ENCODE data around the gene CPEB1. TPM values are rescaled to one million over a fixed set of nuclear protein-coding genes. Genes with fewer than 3 reads are reported as not detected.

Gene CPEB1
- total RNA-seq, 1 donor from 2014 or later = 15.2 TPM

DNA sequence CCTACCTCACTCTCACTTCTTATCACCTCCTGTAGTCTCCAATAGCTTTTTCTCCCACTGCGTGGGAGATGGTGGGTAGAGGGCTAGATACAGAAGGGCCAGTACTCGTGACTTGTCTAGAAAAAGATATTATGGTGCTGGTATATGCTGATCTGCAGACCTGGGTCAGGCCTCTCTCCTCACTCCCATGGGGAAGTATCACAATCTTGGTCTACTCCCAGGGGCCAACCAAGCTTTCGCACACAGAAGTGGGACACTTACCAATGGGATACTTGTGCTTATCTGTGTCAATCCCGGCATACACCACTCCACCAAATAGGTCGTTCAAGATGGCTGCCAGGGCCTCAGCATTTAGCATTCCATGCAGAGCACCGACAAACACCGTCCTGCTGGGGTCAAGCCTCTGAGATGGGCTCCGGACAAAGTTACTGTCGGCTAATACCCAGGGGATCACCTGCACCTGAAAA lies 97.9 kb downstream of the CPEB1 start:
- H3K27me3 Mint-ChIP-seq (ENCODE audit: unreplicated experiment) = peaks cover 3% of the 10 kb centered on the region
- no peak overlapping the region for H3K27ac Mint-ChIP-seq (ENCODE audit: unreplicated experiment)
- no peak for DNase-seq
- no peaks in the 10 kb centered on the region for H3K36me3 Mint-ChIP-seq (ENCODE audit: unreplicated experiment)
- H3K4me1 Mint-ChIP-seq (ENCODE audit: low read depth, unreplicated experiment) = peaks cover 15% of the 10 kb centered on the region
- H3K4me3 Mint-ChIP-seq (ENCODE audit: unreplicated experiment) = no peak overlapping the region
- TF ChIP-seq, protein P1, sequence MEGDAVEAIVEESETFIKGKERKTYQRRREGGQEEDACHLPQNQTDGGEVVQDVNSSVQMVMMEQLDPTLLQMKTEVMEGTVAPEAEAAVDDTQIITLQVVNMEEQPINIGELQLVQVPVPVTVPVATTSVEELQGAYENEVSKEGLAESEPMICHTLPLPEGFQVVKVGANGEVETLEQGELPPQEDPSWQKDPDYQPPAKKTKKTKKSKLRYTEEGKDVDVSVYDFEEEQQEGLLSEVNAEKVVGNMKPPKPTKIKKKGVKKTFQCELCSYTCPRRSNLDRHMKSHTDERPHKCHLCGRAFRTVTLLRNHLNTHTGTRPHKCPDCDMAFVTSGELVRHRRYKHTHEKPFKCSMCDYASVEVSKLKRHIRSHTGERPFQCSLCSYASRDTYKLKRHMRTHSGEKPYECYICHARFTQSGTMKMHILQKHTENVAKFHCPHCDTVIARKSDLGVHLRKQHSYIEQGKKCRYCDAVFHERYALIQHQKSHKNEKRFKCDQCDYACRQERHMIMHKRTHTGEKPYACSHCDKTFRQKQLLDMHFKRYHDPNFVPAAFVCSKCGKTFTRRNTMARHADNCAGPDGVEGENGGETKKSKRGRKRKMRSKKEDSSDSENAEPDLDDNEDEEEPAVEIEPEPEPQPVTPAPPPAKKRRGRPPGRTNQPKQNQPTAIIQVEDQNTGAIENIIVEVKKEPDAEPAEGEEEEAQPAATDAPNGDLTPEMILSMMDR (IDR thresholded peaks at IDR 0.05; ENCODE audit: partially characterized antibody, unreplicated experiment) = no peak
- H3K9me3 Mint-ChIP-seq (ENCODE audit: unreplicated experiment) = peaks cover 4% of the 10 kb centered on the region

DNA sequence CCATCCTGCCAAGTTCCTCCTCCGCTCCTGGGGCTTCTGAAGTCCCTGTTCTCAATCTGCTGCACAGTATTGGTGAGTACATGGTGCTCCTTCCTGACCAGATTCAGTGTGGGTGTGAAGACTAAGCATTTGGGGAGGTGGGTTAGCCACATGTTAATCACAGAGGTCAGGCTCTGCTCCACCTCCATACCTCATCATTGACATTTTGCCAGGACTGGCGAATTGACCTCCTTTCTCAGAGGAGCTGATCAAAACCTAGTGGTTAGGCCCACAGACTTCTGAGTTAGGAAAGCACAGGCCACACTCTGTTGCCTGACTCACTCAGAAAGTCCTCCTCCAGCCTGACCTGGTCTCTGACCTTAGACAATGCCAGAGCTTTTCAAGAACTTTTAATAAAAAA lies 98.5 kb downstream of the CPEB1 start:
- H3K4me1 Mint-ChIP-seq (ENCODE audit: low read depth, unreplicated experiment) = peaks cover 13% of the 10 kb centered on the region
- H3K36me3 Mint-ChIP-seq (ENCODE audit: unreplicated experiment) = no peaks in the 10 kb centered on the region
- H3K4me3 Mint-ChIP-seq (ENCODE audit: unreplicated experiment) = no peak overlapping the region
- TF ChIP-seq, protein P1 (IDR thresholded peaks at IDR 0.05; ENCODE audit: partially characterized antibody, unreplicated experiment) = no peak
- no peak overlapping the region for H3K27ac Mint-ChIP-seq (ENCODE audit: unreplicated experiment)
- H3K9me3 Mint-ChIP-seq (ENCODE audit: unreplicated experiment) = peaks cover 4% of the 10 kb centered on the region
- DNase-seq = no peak
- H3K27me3 Mint-ChIP-seq (ENCODE audit: unreplicated experiment) = peaks cover 3% of the 10 kb centered on the region

DNA sequence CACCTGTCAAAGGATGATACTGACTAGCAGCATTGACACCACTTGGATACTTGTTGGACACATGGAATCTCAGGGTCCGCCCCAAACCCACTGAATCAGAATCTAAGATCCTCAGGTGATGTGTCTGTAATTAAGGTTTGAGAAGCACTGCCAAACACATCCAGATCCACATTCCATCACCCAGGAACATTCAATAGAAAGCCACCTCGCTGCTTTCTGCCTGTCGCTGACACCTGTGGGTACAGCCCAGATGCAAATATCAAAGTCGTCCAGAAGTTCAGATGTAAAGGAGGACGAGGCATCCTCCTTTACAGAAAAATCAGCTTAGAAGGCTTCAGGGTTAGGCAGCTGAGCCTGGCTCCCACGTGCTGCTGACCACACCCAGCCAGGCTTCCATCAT lies 101.7 kb downstream of the CPEB1 start:
- Mint-ChIP-seq H3K27ac (ENCODE audit: unreplicated experiment) (no peak overlapping the region), H3K4me1 (ENCODE audit: low read depth, unreplicated experiment) (peaks cover 2% of the 10 kb centered on the region), H3K36me3 (ENCODE audit: unreplicated experiment) (no peaks in the 10 kb centered on the region), H3K9me3 (ENCODE audit: unreplicated experiment) (peaks cover 8% of the 10 kb centered on the region), H3K4me3 (ENCODE audit: unreplicated experiment) (no peak overlapping the region), H3K27me3 (ENCODE audit: unreplicated experiment) (peaks cover 5% of the 10 kb centered on the region)
- TF ChIP-seq, protein P1 (IDR thresholded peaks at IDR 0.05; ENCODE audit: partially characterized antibody, unreplicated experiment) = no peak
- DNase-seq = no peak

DNA sequence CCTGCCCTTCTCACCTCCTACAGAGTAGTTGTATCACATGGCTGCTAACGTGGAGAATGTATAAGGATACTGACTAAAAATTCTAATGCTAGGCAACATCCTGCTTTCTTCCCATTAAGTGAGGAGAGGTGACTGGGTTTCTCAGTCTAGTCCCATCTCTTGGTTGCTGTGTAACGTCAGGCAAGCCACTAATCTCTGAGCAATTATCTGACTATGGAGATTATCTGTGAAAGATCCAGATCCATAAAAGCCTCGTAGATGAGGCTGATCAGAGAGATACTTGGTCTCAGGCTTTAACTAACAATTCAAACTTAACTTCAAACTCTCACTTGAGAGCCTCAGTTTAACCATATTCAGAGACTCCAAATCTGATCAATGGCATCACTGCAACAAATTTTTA lies 102.2 kb downstream of the CPEB1 start:
- H3K9me3 Mint-ChIP-seq (ENCODE audit: unreplicated experiment) = peaks cover 8% of the 10 kb centered on the region
- no peak overlapping the region for H3K4me3 Mint-ChIP-seq (ENCODE audit: unreplicated experiment)

DNA sequence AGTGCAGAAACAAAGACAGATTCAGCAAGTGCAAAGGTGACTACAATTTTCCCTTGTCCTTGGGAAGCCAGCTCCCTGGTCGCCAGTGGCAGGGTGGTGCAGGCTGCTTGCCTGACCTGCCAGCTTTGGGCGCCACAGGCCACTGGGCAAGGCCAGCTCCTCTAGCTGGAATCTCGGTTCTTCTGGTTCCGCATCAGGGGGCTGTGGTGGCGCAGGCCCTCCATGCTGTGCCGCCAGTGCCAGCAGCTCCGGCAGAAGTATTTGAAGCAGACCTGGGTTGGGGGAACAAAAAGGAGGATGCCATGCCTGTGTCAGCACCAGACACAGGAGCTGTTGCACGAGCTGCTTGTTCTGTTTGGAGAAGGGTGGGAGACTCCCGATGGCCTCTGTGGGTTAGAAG lies 102.7 kb downstream of the CPEB1 start:
- H3K4me3 Mint-ChIP-seq (ENCODE audit: unreplicated experiment) = no peak overlapping the region
- H3K27ac Mint-ChIP-seq (ENCODE audit: unreplicated experiment) = no peak overlapping the region
- H3K9me3 Mint-ChIP-seq (ENCODE audit: unreplicated experiment) = peaks cover 8% of the 10 kb centered on the region
- peaks cover 5% of the 10 kb centered on the region for H3K27me3 Mint-ChIP-seq (ENCODE audit: unreplicated experiment)
- no peak for DNase-seq
- H3K4me1 Mint-ChIP-seq (ENCODE audit: low read depth, unreplicated experiment) = peaks cover 2% of the 10 kb centered on the region
- no peaks in the 10 kb centered on the region for H3K36me3 Mint-ChIP-seq (ENCODE audit: unreplicated experiment)
- TF ChIP-seq, protein P1 (IDR thresholded peaks at IDR 0.05; ENCODE audit: partially characterized antibody, unreplicated experiment) = no peak

More for the DNA sequence above, 102.2 kb downstream of the CPEB1 start:
- Mint-ChIP-seq H3K27ac (ENCODE audit: unreplicated experiment) (no peak overlapping the region), H3K4me1 (ENCODE audit: low read depth, unreplicated experiment) (peaks cover 2% of the 10 kb centered on the region), H3K36me3 (ENCODE audit: unreplicated experiment) (no peaks in the 10 kb centered on the region), H3K27me3 (ENCODE audit: unreplicated experiment) (peaks cover 5% of the 10 kb centered on the region)
- TF ChIP-seq, protein P1 (IDR thresholded peaks at IDR 0.05; ENCODE audit: partially characterized antibody, unreplicated experiment) = no peak
- DNase-seq = no peak
